Fibroblast of upper back skin (primary cell): ENCODE results near the gene DLG2.

Source experiments
- DNase-seq: peaks from one replicate; pipeline ENCODE4 v3.0.0-alpha.2; 2013

DLG2 gene

GRCh38 chr11:83540112-83540675, 2086.9 kb downstream of the DLG2 start:
- DNase-seq = no peak

GRCh38 chr11:83538286-83538685, 2088.9 kb downstream of the DLG2 start:
- no peak for DNase-seq

DNA sequence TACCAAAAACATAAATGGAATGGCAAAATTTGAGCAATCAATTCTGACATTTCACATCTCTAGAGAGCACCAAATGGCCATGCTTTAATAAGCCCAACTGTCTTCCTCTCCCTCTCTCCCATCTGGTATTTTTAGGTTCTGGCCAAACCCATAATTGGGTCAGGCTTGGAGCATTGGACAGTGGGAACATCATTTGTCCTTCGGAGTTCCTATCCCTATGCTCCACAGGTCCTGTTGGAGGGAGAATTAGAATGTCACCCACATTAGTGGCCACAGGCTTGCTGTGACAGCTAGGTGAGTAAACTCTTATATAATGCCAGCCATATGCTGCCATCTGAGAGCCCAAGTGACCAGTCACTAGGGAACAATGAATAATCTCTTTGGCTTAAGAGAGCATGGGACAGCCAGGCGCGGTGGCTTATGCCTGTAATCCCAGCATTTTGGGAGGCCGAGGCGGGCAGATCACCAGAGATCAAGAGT, 2090.0 kb downstream of the DLG2 start:
- DNase-seq = no peak

GRCh38 chr11:83533166-83533565, 2094.0 kb downstream of the DLG2 start:
- no peak for DNase-seq

DNA sequence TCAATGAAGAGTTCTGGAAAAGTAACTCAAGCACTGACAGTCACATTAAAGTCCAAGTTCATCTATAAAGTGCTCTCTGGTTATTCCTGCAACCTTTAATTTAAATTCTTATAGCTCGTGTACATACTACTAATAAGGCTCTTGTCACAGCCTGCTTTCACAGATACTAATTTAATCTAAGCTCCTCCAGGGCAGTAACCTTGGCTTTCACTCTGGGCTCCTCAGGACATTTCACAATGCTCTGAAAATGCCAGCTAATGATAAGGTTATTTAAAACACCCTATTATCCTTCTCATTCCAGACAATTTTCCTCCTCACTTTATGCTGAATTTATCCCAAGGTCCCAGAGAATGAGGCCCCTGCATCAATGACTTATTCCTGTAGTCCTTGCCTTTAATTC, 2098.3 kb downstream of the DLG2 start:
- DNase-seq = no peak

DNA sequence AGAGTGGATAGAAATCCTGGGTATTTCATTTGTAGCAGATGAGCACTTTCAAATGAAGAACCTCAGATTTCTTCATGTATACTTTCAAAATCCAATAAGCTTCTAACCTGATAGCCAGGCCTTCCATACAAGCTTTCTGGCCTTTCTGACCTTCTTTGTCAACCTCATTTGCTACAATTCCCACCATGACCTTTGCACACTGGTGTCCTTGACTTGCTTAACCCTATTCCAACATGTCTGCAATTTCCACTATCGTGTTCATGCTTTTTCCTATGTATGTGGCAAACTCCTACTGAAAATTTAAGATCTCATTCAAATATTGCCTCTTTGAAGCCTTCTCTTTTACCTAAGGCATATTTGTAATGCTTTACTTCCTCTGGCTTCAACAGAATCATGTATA, 2098.9 kb downstream of the DLG2 start:
- DNase-seq = no peak

- no peak for DNase-seq
Observed at GRCh38 chr11:83523676-83524075, 2103.5 kb downstream of the DLG2 start.

- no peak for DNase-seq
Observed at GRCh38 chr11:83522911-83523310, 2104.2 kb downstream of the DLG2 start.

DNA sequence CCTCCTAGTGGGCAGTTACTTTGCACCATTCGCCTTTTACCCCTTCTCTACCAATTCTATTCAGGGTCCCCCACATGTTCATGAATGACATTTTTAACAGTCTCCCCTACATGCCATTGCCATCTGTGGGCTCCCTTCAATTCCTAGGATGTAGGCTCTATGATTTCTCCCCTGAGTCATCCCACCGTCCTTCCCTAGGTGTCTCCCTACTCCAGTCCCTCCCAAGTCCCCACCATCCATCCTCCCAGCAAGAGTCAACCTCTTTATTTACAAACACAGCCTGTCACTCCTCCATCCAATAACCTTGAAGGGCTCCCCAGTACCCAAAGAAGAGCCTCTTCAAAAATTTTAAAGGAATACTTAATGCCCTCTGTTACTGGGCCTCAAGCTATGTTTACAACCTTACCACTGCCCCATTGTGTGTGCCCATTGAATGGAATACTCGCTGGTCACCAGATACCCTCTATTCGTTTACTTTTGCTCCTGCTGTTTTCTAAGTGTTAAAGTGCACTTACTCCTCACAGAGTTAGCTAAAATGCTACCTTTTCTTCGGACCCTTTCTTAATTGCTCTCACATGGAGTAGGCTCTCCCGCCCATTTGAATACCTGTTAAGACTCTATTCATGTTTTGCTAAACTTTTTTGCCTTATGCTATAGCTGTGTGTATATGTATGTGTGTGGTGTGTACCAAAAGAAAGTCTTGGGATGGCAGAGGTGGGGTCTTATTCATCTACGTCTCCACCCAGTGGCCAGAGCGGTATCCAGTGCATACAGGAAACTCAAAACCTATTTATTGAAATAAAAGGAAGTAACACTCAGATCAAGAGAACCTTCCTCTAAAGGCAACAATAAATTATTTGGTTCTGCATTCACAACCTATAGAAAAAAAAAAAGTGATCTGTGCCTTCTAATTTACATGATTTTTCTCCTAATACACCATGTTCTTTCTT, 2105.2 kb downstream of the DLG2 start:
- DNase-seq = peak; percentile 14

GRCh38 chr11:83520849-83521248, 2106.3 kb downstream of the DLG2 start:
- DNase-seq = no peak

GRCh38 chr11:83511646-83512045, 2115.5 kb downstream of the DLG2 start:
- DNase-seq = no peak

DNA sequence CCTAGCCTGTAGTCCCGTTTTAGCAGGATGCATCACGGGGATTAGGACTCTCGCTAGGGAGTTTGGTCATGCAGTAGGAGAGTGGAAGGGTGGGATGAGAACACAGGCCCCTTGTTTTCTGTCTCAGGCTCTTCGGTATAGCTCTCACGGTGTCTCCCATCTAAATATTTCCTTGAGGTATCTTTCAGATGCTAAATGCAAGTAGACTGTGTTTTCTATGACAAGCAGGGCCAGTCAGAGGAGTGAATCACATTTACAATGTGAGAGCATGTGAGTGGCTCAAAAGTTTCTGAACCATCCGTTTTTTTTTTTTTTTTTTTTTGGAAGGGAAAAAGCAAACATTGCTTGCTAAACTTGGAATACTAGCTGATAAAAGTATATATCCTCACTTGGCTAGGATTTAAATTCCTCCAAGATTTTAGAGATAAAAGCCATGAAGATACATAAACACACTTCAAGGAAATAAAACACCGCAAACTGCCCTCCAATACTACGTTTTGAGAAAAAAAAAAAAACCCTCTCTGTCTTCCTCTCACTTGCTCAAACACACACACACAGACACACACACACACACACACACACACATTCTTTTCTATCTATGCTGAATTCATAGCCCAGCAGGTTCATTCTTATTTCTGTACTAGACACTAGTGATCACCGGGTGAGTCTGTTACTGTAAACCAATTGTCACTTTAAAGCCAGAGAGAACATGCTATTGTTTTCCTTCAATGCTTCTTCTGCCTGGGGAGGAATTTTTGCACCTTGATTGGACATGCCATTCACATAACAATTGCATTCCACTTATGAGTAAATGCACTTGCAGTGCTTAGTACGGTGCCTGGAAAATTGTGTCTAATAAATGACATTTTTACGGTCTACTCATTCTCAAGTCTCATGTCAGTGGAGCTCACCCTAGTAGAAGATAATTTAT, 2116.3 kb downstream of the DLG2 start:
- DNase-seq = no peak

- no peak for DNase-seq
Observed at GRCh38 chr11:83508804-83509203, 2118.3 kb downstream of the DLG2 start.

GRCh38 chr11:83502041-83502440, 2125.1 kb downstream of the DLG2 start:
- DNase-seq = no peak

DNA sequence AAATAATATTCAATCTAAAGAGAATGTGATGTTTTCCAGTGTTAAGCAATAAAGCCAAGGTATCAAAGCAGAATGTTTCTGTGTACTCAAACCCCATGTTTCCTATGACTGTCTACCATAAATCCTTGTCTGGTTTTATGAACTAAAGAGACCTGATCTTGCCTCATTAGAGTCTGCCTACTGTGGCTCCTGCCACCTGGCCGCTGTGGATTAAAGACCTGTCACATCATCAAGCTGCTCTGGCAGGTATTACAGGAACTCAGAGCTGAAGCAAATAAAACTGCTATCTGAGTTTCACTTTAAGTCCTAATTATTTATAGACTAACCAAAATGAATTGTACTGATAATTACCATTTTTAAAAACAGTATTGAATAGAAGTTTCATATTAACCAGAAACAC, 2133.2 kb downstream of the DLG2 start:
- DNase-seq = no peak

GRCh38 chr11:83493034-83493433, 2134.1 kb downstream of the DLG2 start:
- no peak for DNase-seq

- DNase-seq = no peak
Observed at GRCh38 chr11:83483808-83484207, 2143.3 kb downstream of the DLG2 start.

DNA sequence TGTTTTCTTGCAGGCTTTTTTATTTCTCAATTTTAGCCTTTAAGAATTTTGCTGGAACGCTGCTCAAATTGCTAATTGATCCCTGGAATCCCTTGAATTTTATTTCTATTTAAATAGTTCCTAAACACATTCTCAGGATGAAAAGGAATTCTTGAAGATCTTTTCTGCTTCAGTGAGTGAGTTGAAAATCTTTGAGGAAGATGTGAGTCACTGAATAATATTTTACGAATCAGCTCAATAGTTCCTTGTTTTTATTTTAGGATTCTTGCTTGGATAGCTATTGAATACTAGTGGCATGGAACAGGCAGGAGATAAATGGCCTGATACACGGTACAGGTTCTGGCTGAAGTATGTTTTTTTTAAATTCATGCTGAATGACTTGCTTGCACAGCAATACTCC, 2146.3 kb downstream of the DLG2 start:
- DNase-seq = no peak

- no peak for DNase-seq
Observed at GRCh38 chr11:83480251-83480650, 2146.9 kb downstream of the DLG2 start.

DNA sequence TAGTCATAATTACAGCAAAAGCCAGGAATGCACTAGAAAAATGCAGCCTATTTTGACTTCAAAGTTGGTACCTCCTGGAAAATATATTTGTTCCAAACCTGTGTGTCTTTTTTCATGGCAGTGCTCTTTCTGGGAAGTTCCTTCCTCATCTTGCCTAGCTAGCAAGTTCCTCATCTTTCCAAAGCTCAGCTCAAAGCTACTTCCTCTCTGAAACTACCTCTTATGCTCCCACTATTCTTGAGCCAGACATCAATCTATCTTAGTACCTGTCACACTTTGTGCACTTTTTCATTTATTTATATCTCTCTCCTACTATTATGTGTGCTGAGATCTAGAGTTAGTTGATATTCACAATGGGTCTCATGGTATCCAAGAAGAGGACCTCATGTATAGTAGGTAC, 2149.4 kb downstream of the DLG2 start:
- no peak for DNase-seq

DNA sequence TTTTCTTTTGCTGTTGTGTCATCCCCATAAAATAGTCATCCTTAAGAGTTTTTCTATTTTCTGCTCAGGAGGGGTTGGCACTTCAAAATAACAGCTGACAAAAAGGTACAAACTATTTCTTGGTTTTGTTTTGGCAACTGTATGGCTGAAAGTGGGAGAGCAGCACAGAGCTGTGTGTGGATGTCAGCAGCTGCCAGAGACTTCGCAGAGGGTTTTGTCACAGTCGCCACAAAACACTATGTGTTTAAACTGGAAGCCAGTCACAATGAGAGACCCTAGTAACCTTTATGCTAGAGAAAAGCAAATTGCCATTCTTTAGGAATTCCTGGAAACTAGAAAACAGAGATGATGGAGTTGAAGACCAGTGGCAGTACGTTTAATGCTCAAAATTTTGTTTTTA, 2151.4 kb downstream of the DLG2 start:
- DNase-seq = no peak

- no peak for DNase-seq
Observed at GRCh38 chr11:83473743-83474142, 2153.4 kb downstream of the DLG2 start.

DNA sequence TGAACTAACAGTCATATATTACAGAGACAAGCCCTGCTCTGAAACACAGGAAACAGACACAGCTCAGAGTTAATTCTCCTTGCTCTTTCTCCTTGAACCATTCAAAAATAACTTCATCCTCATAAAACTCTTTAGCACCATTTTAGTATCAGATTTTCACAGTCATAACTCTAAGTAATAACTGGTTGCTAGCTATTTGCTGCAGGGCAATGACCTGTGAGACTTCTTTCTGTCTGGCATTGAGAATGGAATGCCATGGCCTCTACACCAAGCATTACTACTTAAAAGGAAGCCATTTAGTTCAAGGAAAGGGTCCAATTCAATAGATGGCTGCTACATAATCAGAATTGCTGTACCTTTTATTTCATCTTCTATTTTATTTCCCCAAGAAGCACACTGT, 2154.3 kb downstream of the DLG2 start:
- DNase-seq = no peak
